ENCODE data around the gene OSBPL5.

Gene OSBPL5

DNA sequence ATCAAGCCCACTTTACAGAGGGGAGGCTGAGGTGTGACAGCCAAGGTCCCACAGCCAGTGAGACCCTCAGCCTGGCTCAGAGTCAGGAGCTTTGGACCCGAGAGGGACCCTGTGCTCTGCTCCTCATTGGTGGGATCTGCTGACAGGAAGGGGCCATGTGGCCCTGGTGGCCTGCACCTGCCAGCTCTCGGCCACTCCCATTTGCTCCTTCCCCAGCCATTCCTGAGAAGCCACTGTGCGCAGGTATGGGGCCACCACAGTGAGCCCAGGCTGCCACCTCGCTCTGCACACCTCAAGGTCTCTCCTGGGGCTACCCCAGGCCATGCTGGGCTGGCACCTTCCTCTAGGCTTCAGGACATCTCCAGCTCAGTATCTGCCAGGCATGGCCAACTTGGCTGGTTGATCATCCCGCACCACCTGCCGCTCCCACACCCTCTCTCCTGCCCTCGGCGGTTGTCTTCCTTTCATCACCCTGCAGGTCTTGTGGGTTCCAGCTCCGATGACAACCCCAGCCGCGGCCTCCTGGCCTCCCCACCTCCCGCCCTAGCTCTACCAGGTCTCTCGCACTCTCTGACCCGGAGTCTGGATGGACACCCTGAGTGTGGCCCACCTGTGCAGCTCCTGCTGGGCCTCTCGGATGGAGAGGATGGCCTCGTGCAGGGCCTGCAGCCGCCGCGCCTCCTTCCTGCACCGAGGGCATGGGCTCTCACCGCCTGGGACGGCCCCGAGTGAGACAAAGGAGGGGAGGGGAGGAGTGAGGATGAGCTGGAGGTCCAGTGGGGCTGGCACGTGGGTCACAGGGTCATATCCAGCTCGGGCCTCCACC lies 75.7 kb downstream of the OSBPL5 start:
- TF ChIP-seq CTCF (IDR thresholded peaks at IDR 0.05; ENCODE audit: low read depth, low read length): no peak
- no peaks in the 10 kb centered on the region for H3K4me1 ChIP-seq (ENCODE audit: low read length)
- H3K4me3 ChIP-seq (ENCODE audit: low read length): no peak overlapping the region
- no peak overlapping the region for H3K4me2 ChIP-seq (ENCODE audit: low read length)
- H3K36me3 ChIP-seq (replicated peaks; ENCODE audit: low read depth, low read length): no peaks in the 10 kb centered on the region
- 0 out of 2 replicates have a peak, but pooled peaks cover 3% of the 10 kb centered on the region for H3K27me3 ChIP-seq (ENCODE audit: low read depth, low read length)
- H3K27ac ChIP-seq (ENCODE audit: low read length): no peak overlapping the region
- no peaks in the 10 kb centered on the region for H3K79me2 ChIP-seq (ENCODE audit: low read length)
- no peak overlapping the region for H3K9ac ChIP-seq (ENCODE audit: low read length)
- no peaks in the 10 kb centered on the region for H4K20me1 ChIP-seq (ENCODE audit: insufficient read depth, low read length)
- H3K9me3 ChIP-seq (ENCODE audit: insufficient read depth, low read length): no peaks in the 10 kb centered on the region
- H2AFZ ChIP-seq (ENCODE audit: low read depth, low read length): no peak overlapping the region

- Histone ChIP-seq H3K36me3 (replicated peaks; ENCODE audit: low read depth, low read length) (no peaks in the 10 kb centered on the region), H3K9ac (ENCODE audit: low read length) (no peak overlapping the region), H3K9me3 (ENCODE audit: insufficient read depth, low read length) (no peaks in the 10 kb centered on the region), H2AFZ (ENCODE audit: low read depth, low read length) (no peak overlapping the region), H3K4me1 (ENCODE audit: low read length) (no peaks in the 10 kb centered on the region), H3K4me3 (ENCODE audit: low read length) (no peak overlapping the region), H3K4me2 (ENCODE audit: low read length) (no peak overlapping the region), H3K27me3 (ENCODE audit: low read depth, low read length) (0 out of 2 replicates have a peak, but pooled peaks cover 3% of the 10 kb centered on the region), H4K20me1 (ENCODE audit: insufficient read depth, low read length) (no peaks in the 10 kb centered on the region), H3K79me2 (ENCODE audit: low read length) (no peaks in the 10 kb centered on the region), H3K27ac (ENCODE audit: low read length) (no peak overlapping the region)
- TF ChIP-seq CTCF (IDR thresholded peaks at IDR 0.05; ENCODE audit: low read depth, low read length): no peak
- TF ChIP-seq EZH2phosphoT487 (IDR thresholded peaks at IDR 0.05; ENCODE audit: low read depth): no peak
Measured at GRCh38 chr11:3088806-3089205, 76.3 kb downstream of the OSBPL5 start.

- no peak overlapping the region for H3K4me3 ChIP-seq (ENCODE audit: low read length)
- no peaks in the 10 kb centered on the region for H4K20me1 ChIP-seq (ENCODE audit: insufficient read depth, low read length)
- H3K4me2 ChIP-seq (ENCODE audit: low read length): no peak overlapping the region
- H2AFZ ChIP-seq (ENCODE audit: low read depth, low read length): no peak overlapping the region
- no peaks in the 10 kb centered on the region for H3K36me3 ChIP-seq (replicated peaks; ENCODE audit: low read depth, low read length)
- no peak overlapping the region for H3K27ac ChIP-seq (ENCODE audit: low read length)
- TF ChIP-seq EZH2phosphoT487 (IDR thresholded peaks at IDR 0.05; ENCODE audit: low read depth): no peak
- TF ChIP-seq CTCF (IDR thresholded peaks at IDR 0.05; ENCODE audit: low read depth, low read length): no peak
- H3K9me3 ChIP-seq (ENCODE audit: insufficient read depth, low read length): no peaks in the 10 kb centered on the region
- no peak overlapping the region for H3K9ac ChIP-seq (ENCODE audit: low read length)
- no peaks in the 10 kb centered on the region for H3K79me2 ChIP-seq (ENCODE audit: low read length)
- 0 out of 2 replicates have a peak, but pooled peaks cover 3% of the 10 kb centered on the region for H3K27me3 ChIP-seq (ENCODE audit: low read depth, low read length)
- H3K4me1 ChIP-seq (ENCODE audit: low read length): no peaks in the 10 kb centered on the region
Measured at GRCh38 chr11:3087821-3088800, 77.0 kb downstream of the OSBPL5 start.

DNA sequence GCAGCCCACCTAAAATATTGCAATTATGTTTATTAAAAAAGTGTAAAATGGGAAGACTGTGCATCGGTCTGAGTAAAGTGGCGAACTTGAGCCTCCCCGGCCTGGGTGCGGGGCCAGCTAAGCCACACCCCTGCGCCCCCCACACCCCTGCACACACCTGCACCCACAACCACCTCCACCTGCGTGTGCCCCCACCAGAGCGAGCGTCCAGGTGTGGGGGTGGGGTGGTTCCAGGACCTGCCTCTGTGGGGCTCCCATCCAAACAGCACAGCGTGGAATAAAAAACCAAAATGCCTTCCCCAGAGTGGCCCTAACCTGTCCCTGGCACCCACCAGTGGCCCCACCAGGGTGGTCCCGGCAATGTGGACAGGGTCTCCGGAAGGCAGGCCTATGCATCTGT lies 77.7 kb downstream of the OSBPL5 start:
- no peaks in the 10 kb centered on the region for H3K4me1 ChIP-seq (ENCODE audit: low read length)
- H3K4me3 ChIP-seq (ENCODE audit: low read length): no peak overlapping the region
- H3K79me2 ChIP-seq (ENCODE audit: low read length): no peaks in the 10 kb centered on the region
- 0 out of 2 replicates have a peak, but pooled peaks cover 3% of the 10 kb centered on the region for H3K27me3 ChIP-seq (ENCODE audit: low read depth, low read length)
- no peaks in the 10 kb centered on the region for H3K36me3 ChIP-seq (replicated peaks; ENCODE audit: low read depth, low read length)
- no peak overlapping the region for H3K9ac ChIP-seq (ENCODE audit: low read length)
- H4K20me1 ChIP-seq (ENCODE audit: insufficient read depth, low read length): no peaks in the 10 kb centered on the region
- H2AFZ ChIP-seq (ENCODE audit: low read depth, low read length): no peak overlapping the region
- no peak for TF ChIP-seq CTCF (IDR thresholded peaks at IDR 0.05; ENCODE audit: low read depth, low read length)
- no peak for TF ChIP-seq EZH2phosphoT487 (IDR thresholded peaks at IDR 0.05; ENCODE audit: low read depth)
- H3K9me3 ChIP-seq (ENCODE audit: insufficient read depth, low read length): no peaks in the 10 kb centered on the region
- no peak overlapping the region for H3K4me2 ChIP-seq (ENCODE audit: low read length)
- H3K27ac ChIP-seq (ENCODE audit: low read length): no peak overlapping the region
